Stimulated activated CD4-positive, alpha-beta T cell treated with anti-CD3 and anti-CD28 coated beads, Interleukin-4, amount 100 ng/mL, for 24 hours (primary cell): Measurements from ENCODE around the gene TTC3.
"Not testable (repeated sequence)": the region's sequence is repeated elsewhere in the genome, so short reads cannot be mapped to it uniquely, and the experiment has no call there.

Source experiments
- DNase-seq: peaks from one replicate; pipeline ENCODE4 v3.0.0-alpha.2; 2020

TTC3 gene

GRCh38 chr21:37200641-37201480 lies 127.8 kb downstream of the TTC3 start:
- DNase-seq = no peak

GRCh38 chr21:37202221-37203110 lies 129.4 kb downstream of the TTC3 start:
- DNase-seq = no peak

- no peak for DNase-seq
These were observed 131.5 kb downstream of the TTC3 start for GRCh38 chr21:37204580-37204979.

- DNase-seq = no peak
These were observed 133.4 kb downstream of the TTC3 start for GRCh38 chr21:37206496-37206895.

GRCh38 chr21:37207441-37208009 lies 134.5 kb downstream of the TTC3 start:
- DNase-seq = no peak

GRCh38 chr21:37208056-37208721 lies 135.1 kb downstream of the TTC3 start:
- DNase-seq = peak; percentile 17

- DNase-seq = no peak
These were observed 135.7 kb downstream of the TTC3 start for GRCh38 chr21:37208741-37209225.

- no peak for DNase-seq
These were observed 137.1 kb downstream of the TTC3 start for GRCh38 chr21:37210130-37210529.

GRCh38 chr21:37210799-37211198 lies 137.7 kb downstream of the TTC3 start:
- DNase-seq = no peak

- no peak for DNase-seq
These were observed 141.9 kb downstream of the TTC3 start for GRCh38 chr21:37214952-37215351.

GRCh38 chr21:37219761-37220432 lies 146.8 kb downstream of the TTC3 start:
- DNase-seq = peak; percentile 24

- peak; percentile 31 for DNase-seq
These were observed 147.5 kb downstream of the TTC3 start for GRCh38 chr21:37220433-37220980.

- DNase-seq = peak; percentile 98
These were observed 148.1 kb downstream of the TTC3 start for GRCh38 chr21:37220981-37221664.

- DNase-seq = not testable (repeated sequence)
These were observed 149.2 kb downstream of the TTC3 start for GRCh38 chr21:37222248-37222647.

GRCh38 chr21:37223804-37224345 lies 150.8 kb downstream of the TTC3 start:
- no peak for DNase-seq

GRCh38 chr21:37224861-37225839 lies 152.1 kb downstream of the TTC3 start:
- peak; percentile 35 for DNase-seq

- no peak for DNase-seq
These were observed 153.2 kb downstream of the TTC3 start for GRCh38 chr21:37226041-37226920.
